A549 (cell line): ENCODE data around the gene TFPI2. TPM values are rescaled to one million over a fixed set of nuclear protein-coding genes. Genes with fewer than 3 reads are reported as not detected.

ENCODE experiments used
- ATAC-seq, 2 experiments: fragments of 200-7000 bp in 1 of 2; fragments of >200 bp in 1 of 2; cut with Nextera tagmentation in 1 of 2; cut with Tn5 transposase in 1 of 2; 3 replicates each; pipeline versions ENCODE4 v1.8.0 to v1.9.1; 2018 to 2020; ENCODE audit warnings: mild to moderate bottlenecking in 1 of 2, moderate library complexity in 1 of 2
- CTCF ChIA-PET: fragments of 300-600 bp; sonication (Branson Sonifier 250); formaldehyde crosslinking; extraction: SDS; loops from one replicate; lab custom pipeline; 2021; ENCODE audit warnings: antibody characterized with exemption, inconsistent platforms; lab: Yijun Ruan, JAX
- POLR2A ChIA-PET: fragments of 350-600 bp; formaldehyde crosslinking; extraction: SDS; loops from one replicate; lab custom pipeline; 2021; ENCODE audit warnings: antibody characterized with exemption, inconsistent platforms; lab: Yijun Ruan, JAX
- DNase-seq, 2 experiments: peaks; one replicate each; pipeline versions ENCODE4 v3.0.0 to v3.0.0-alpha.2; 2011 to 2016; ENCODE audit warnings: low read depth in 1 of 2, low spot score in 1 of 2
- FAIRE-seq: peaks from 2 replicates; lab custom pipeline; 2011; peaks lifted over from hg19 to GRCh38; lab: Jason Lieb, UNC
- H3K27ac ChIP-seq, 2 experiments: fragments of >200 bp; sonication (Bioruptor Twin); formaldehyde crosslinking; 3 replicates each; pipeline ENCODE4 v1.5.1; 2016 to 2017
- H3K4me1 ChIP-seq: fragments of >200 bp; sonication (Bioruptor Twin); formaldehyde crosslinking; 3 replicates; pipeline ENCODE4 v1.6.1; 2016
- H3K4me2 ChIP-seq: fragments of >200 bp; sonication (Bioruptor Twin); formaldehyde crosslinking; 3 replicates; pipeline ENCODE4 v1.6.1; 2016
- H3K4me3 ChIP-seq: fragments of >200 bp; sonication (Bioruptor Twin); formaldehyde crosslinking; 3 replicates; pipeline ENCODE4 v1.5.1; 2016
- H3K9me3 ChIP-seq: fragments of >200 bp; sonication (Bioruptor Twin); formaldehyde crosslinking; 3 replicates; pipeline ENCODE4 v1.6.1; 2016
- BHLHE40 ChIP-seq: IDR thresholded peaks from 2 replicates; pipeline ENCODE4 v1.6.1; 2012; ENCODE audit warnings: low read depth, low read length, inconsistent platforms
- CBX2 ChIP-seq: fragments of 200-600 bp; sonication (generic); IDR thresholded peaks from 2 replicates; pipeline ENCODE4 v1.6.1; 2016; ENCODE audit warnings: low read depth, mild to moderate bottlenecking, borderline replicate concordance
- CBX8 ChIP-seq: fragments of 200-600 bp; sonication (generic); IDR thresholded peaks from 2 replicates; pipeline ENCODE4 v1.6.1; 2016
- CEBPB ChIP-seq, 2 experiments: fragments of >200 bp in 1 of 2; sonication (Bioruptor Twin) in 1 of 2; formaldehyde crosslinking in 1 of 2; IDR thresholded peaks; 2 replicates each; pipeline ENCODE4 v1.6.1; 2012 to 2016
- CHD4 ChIP-seq: fragments of 200-600 bp; sonication (generic); IDR thresholded peaks from 2 replicates; pipeline ENCODE4 v1.6.1; 2016; ENCODE audit warnings: antibody characterized with exemption, mild to moderate bottlenecking, borderline replicate concordance
- E2F6 ChIP-seq: IDR thresholded peaks from 2 replicates; pipeline ENCODE4 v1.6.1; 2012; ENCODE audit warnings: low read depth, borderline replicate concordance
- EHMT2 ChIP-seq: fragments of 200-600 bp; sonication (generic); IDR thresholded peaks from 2 replicates; pipeline ENCODE4 v1.6.1; 2016; ENCODE audit warnings: antibody characterized with exemption, low read depth, mild to moderate bottlenecking, moderate library complexity
- EP300 ChIP-seq, 2 experiments: fragments of >200 bp; sonication (Bioruptor Twin); formaldehyde crosslinking; IDR thresholded peaks; 2 replicates in 1 of 2; 3 replicates in 1 of 2; pipeline ENCODE4 v1.6.1; 2016 to 2017
- FOSB ChIP-seq: fragments of 250-450 bp; sonication (Bioruptor Pico); IDR thresholded peaks from 2 replicates; pipeline ENCODE4 v1.5.0; 2020; ENCODE audit warnings: mild to moderate bottlenecking, moderate library complexity
- FOSL2 ChIP-seq, 2 experiments: fragments of 450-650 bp in 1 of 2; fragments of >200 bp in 1 of 2; sonication (Bioruptor Twin) in 1 of 2; formaldehyde crosslinking; IDR thresholded peaks; 2 replicates each; pipeline versions ENCODE4 v1.5.0 to v1.6.1; 2016 to 2020; ENCODE audit warnings: mild to moderate bottlenecking in 1 of 2, moderate library complexity in 1 of 2
- GATA3 ChIP-seq: IDR thresholded peaks from 2 replicates; pipeline ENCODE4 v1.6.1; 2012; ENCODE audit warnings: borderline replicate concordance
- HDAC2 ChIP-seq: fragments of 200-600 bp; sonication (generic); IDR thresholded peaks from 2 replicates; pipeline ENCODE4 v1.6.1; 2016
- HES2 ChIP-seq: fragments of >200 bp; sonication (Bioruptor Twin); formaldehyde crosslinking; IDR thresholded peaks from 2 replicates; pipeline ENCODE4 v1.6.1; 2016
- HOXA7 ChIP-seq: fragments of 250-450 bp; sonication (Bioruptor Pico); IDR thresholded peaks from 2 replicates; pipeline ENCODE4 v1.5.0; 2020; ENCODE audit warnings: mild to moderate bottlenecking, moderate library complexity
- HOXB13 ChIP-seq: fragments of 250-450 bp; sonication (Bioruptor Pico); IDR thresholded peaks from 2 replicates; pipeline ENCODE4 v1.5.0; 2020; ENCODE audit warnings: low read depth, mild to moderate bottlenecking, moderate library complexity
- JUN ChIP-seq, 2 experiments: fragments of >200 bp; sonication (Bioruptor Twin); formaldehyde crosslinking; IDR thresholded peaks; 2 replicates in 1 of 2; 3 replicates in 1 of 2; pipeline ENCODE4 v1.6.1; 2016 to 2017
- JUNB ChIP-seq: fragments of >200 bp; sonication (Bioruptor Twin); formaldehyde crosslinking; IDR thresholded peaks from 2 replicates; pipeline ENCODE4 v1.6.1; 2016
- KDM1A ChIP-seq: fragments of 200-600 bp; sonication (generic); IDR thresholded peaks from 2 replicates; pipeline ENCODE4 v1.6.1; 2016; ENCODE audit warnings: low read depth, mild to moderate bottlenecking
- KDM5A ChIP-seq: fragments of 200-600 bp; sonication (generic); IDR thresholded peaks from 2 replicates; pipeline ENCODE4 v1.6.1; 2016; ENCODE audit warnings: antibody characterized with exemption, mild to moderate bottlenecking
- MYC ChIP-seq: IDR thresholded peaks from 2 replicates; pipeline ENCODE4 v1.6.1; 2012; ENCODE audit warnings: mild to moderate bottlenecking, inconsistent platforms, low read length, improper control_type of control experiment, borderline replicate concordance
- NPAS2 ChIP-seq: fragments of 250-450 bp; sonication (Bioruptor Pico); IDR thresholded peaks from 2 replicates; pipeline ENCODE4 v1.8.0; 2022; ENCODE audit warnings: mild to moderate bottlenecking, moderate library complexity, borderline replicate concordance
- NR3C1 ChIP-seq: fragments of >200 bp; sonication (Bioruptor Twin); formaldehyde crosslinking; IDR thresholded peaks from 3 replicates; pipeline ENCODE4 v1.6.1; 2017
- PHF8 ChIP-seq: fragments of 200-600 bp; sonication (generic); IDR thresholded peaks from 2 replicates; pipeline ENCODE4 v1.6.1; 2016; ENCODE audit warnings: low read depth, mild to moderate bottlenecking, antibody characterized with exemption, moderate library complexity, borderline replicate concordance
- POLR2A ChIP-seq: IDR thresholded peaks from 2 replicates; pipeline ENCODE4 v1.6.1; 2012; ENCODE audit warnings: mild to moderate bottlenecking, low read length
- POLR2AphosphoS2 ChIP-seq: conservative IDR thresholded peaks from 2 replicates; pipeline ENCODE4 v1.6.1; 2012; ENCODE audit warnings: low read length, improper control_type of control experiment, inconsistent platforms
- RAD21 ChIP-seq, 2 experiments: fragments of >200 bp in 1 of 2; sonication (Bioruptor Twin) in 1 of 2; formaldehyde crosslinking in 1 of 2; IDR thresholded peaks in 1 of 2; conservative IDR thresholded peaks in 1 of 2; 2 replicates in 1 of 2; 3 replicates in 1 of 2; pipeline ENCODE4 v1.6.1; 2012 to 2018; ENCODE audit warnings: inconsistent platforms in 1 of 2
- RARB ChIP-seq: fragments of 250-450 bp; sonication (Bioruptor Pico); IDR thresholded peaks from 2 replicates; pipeline ENCODE4 v1.8.0; 2021; ENCODE audit warnings: mild to moderate bottlenecking, moderate library complexity
- RCOR1 ChIP-seq: fragments of 150-350 bp; IDR thresholded peaks from 2 replicates; pipeline ENCODE4 v1.6.1; 2014; ENCODE audit warnings: antibody characterized with exemption, low read length, low read depth
- RFX5 ChIP-seq: fragments of 450-650 bp; IDR thresholded peaks from 2 replicates; pipeline ENCODE4 v1.7.1; 2014; ENCODE audit warnings: antibody characterized with exemption, mild to moderate bottlenecking, moderate library complexity
- SMC3 ChIP-seq: fragments of >200 bp; sonication (Bioruptor Twin); formaldehyde crosslinking; IDR thresholded peaks from 3 replicates; pipeline ENCODE4 v1.6.1; 2018; ENCODE audit warnings: inconsistent platforms
- SREBF2 ChIP-seq: fragments of 450-650 bp; IDR thresholded peaks from 2 replicates; pipeline ENCODE4 v1.6.1; 2014; ENCODE audit warnings: mild to moderate bottlenecking, moderate library complexity
- TFCP2L1 ChIP-seq: fragments of 250-450 bp; sonication (Bioruptor Pico); IDR thresholded peaks from 2 replicates; pipeline ENCODE4 v1.5.0; 2021; ENCODE audit warnings: mild to moderate bottlenecking
- TP53 ChIP-seq: fragments of 250-450 bp; sonication (Bioruptor Pico); IDR thresholded peaks from 2 replicates; pipeline ENCODE4 v1.5.0; 2021; ENCODE audit warnings: mild to moderate bottlenecking, moderate library complexity
- ZC3H11A ChIP-seq: fragments of 450-650 bp; IDR thresholded peaks from 2 replicates; pipeline ENCODE4 v1.6.1; 2014; ENCODE audit warnings: antibody characterized with exemption, mild to moderate bottlenecking
- ZNF302 ChIP-seq: fragments of 250-450 bp; sonication (Bioruptor Pico); IDR thresholded peaks from 2 replicates; pipeline ENCODE4 v1.9.0; 2021; ENCODE audit warnings: inconsistent platforms, mild to moderate bottlenecking, moderate library complexity
- WGBS: methylation state at CpG from one replicate; pipeline ENCODE4 v1.1.6; 2017; ENCODE audit errors: missing lambda C conversion rate; 5-methylcytosine and 5-hydroxymethylcytosine counted together
- polyA plus RNA-seq, 4 experiments: library from polyadenylated mRNA; depleted of rRNA in 3 of 4; stranded (reverse); fragments of >200 nt; fragmentation: RNase III in 1 of 4; extraction: RNeasy Plus Mini Kit Qiagen cat#74134 plus additional on column Dnase treatment in 1 of 4; gene quantifications; 2 replicates in 3 of 4; 3 replicates in 1 of 4; pipeline ENCODE4 v1.2.3, GENCODE V29; 2011 to 2017
- TF ChIP-seq, protein P1 (sequence below): fragments of 450-650 bp; IDR thresholded peaks from 2 replicates; pipeline ENCODE4 v1.6.1; 2014; ENCODE audit warnings: antibody characterized with exemption

Gene TFPI2
- polyA plus RNA-seq, 2 of the 4 experiments (the other 2 are of a cell fraction): 156 to 172 TPM

GRCh38 chr7:93877742-93878141, 12.8 kb downstream of the TFPI2 start:
- H3K27ac ChIP-seq: no peak overlapping the region
- CTCF ChIA-PET: no interaction called here
- DNase-seq: no peak
- H3K4me2 ChIP-seq: no peak overlapping the region
- H3K4me3 ChIP-seq: no peak overlapping the region
- 88% methylated on average over 3 of the region's 3 CpGs for WGBS
- H3K4me1 ChIP-seq: no peaks in the 10 kb centered on the region
- POLR2A ChIA-PET: no interaction called here
- no peak for FAIRE-seq
- no peak for ATAC-seq
- peaks cover 15% of the 10 kb centered on the region; the same call in 2 of the 3 replicates for H3K9me3 ChIP-seq
- TF ChIP-seq PHF8 (no peak), RAD21 (conservative IDR thresholded peaks at IDR 0.05 in 1 of 2, IDR thresholded peaks at IDR 0.05 in 1 of 2) (0 out of 5 replicates have a peak, but pooled peaks of 1 of the 2 experiments have one; percentile 10), KDM5A (no peak), EP300 (IDR thresholded peaks at IDR 0.05) (no peak), MYC (no peak), JUN (IDR thresholded peaks at IDR 0.05) (no peak), FOSB (CRISPR knock-in tag) (no peak)
- TF ChIP-seq, protein P1, sequence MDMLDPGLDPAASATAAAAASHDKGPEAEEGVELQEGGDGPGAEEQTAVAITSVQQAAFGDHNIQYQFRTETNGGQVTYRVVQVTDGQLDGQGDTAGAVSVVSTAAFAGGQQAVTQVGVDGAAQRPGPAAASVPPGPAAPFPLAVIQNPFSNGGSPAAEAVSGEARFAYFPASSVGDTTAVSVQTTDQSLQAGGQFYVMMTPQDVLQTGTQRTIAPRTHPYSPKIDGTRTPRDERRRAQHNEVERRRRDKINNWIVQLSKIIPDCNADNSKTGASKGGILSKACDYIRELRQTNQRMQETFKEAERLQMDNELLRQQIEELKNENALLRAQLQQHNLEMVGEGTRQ: no peak
- TF ChIP-seq, all 56 proteins: peak for 1

DNA sequence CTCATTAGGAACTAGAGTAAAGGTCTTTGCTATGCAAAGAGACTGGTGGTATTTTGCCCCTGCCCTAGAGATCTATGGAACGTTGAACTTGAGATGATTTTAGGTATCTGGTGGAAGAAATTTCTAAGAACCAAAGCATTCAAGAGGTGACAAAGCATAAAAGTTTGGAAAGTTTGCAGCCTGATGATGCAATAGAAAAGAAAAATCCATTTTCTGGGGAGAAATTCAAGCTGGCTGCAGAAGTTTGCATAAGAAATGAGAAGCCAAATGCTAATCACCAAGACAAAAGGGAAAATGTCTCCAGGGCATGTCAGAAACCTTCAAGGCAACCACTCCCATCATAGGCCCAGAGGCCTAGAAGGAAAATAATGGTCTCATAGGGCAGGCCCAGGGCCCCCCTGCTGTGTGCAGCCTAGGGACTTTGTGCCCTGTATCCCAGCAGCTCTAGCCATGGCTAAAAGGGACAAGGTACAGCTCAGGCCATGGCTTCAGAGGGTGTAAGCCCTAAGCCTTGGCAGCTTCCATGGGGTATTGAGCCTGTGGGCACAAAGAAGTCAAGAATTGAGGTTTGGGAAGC, 16.5 kb downstream of the TFPI2 start:
- no peaks in the 10 kb centered on the region for H3K4me1 ChIP-seq

DNA sequence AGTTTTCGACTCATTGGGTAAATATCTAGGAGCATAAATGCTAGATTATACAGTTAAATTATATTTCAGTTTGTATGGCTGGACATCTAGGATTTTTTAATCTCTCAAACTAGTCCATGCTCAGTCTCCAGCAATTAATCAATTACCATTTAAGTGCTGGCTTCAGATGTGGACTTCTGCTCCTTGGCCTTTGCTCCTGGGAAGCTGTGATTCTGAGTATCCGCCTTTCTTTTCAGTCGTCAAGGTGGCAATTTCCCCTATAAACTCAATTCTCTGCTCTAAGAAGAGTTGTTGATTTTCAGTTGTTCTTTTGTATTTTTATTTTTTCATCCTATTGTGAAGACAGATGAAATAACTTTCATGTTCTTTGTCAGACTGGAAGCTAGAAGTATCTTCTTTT, 23.7 kb downstream of the TFPI2 start:
- no peak overlapping the region for H3K4me2 ChIP-seq
- H3K4me3 ChIP-seq: no peak overlapping the region
- TF ChIP-seq MYC: no peak
- TF ChIP-seq CBX2: no peak
- TF ChIP-seq BHLHE40: no peak
- TF ChIP-seq RFX5: no peak
- no peak for TF ChIP-seq POLR2AphosphoS2
- no peak for TF ChIP-seq RARB
- no peak for TF ChIP-seq TP53
- TF ChIP-seq TFCP2L1: no peak
- no peak for TF ChIP-seq CBX8
- TF ChIP-seq E2F6: no peak
- TF ChIP-seq KDM5A: no peak
- no peak for TF ChIP-seq POLR2A
- 91% methylated on average over 3 of the region's 3 CpGs for WGBS
- H3K27ac ChIP-seq: no peak overlapping the region
- no peaks in the 10 kb centered on the region for H3K4me1 ChIP-seq
- FAIRE-seq: no peak
- H3K9me3 ChIP-seq: no peaks in the 10 kb centered on the region
- ChIA-PET CTCF (no interaction called here), POLR2A (no interaction called here)
- DNase-seq: no peak
- ATAC-seq: no peak

More for the DNA sequence above, 16.5 kb downstream of the TFPI2 start:
- H3K9me3 ChIP-seq: peaks cover 6% of the 10 kb centered on the region; the same call in 1 of the 3 replicates
- 70% methylated on average over 1 of the region's 1 CpG for WGBS
- DNase-seq: no peak
- no peak overlapping the region for H3K27ac ChIP-seq
- H3K4me2 ChIP-seq: no peak overlapping the region
- no peak overlapping the region for H3K4me3 ChIP-seq
- CTCF ChIA-PET: no interaction called here
- FAIRE-seq: no peak
- no peak for ATAC-seq
- TF ChIP-seq HOXA7 (CRISPR knock-in tag): no peak
- TF ChIP-seq NR3C1: no peak
- no peak for TF ChIP-seq CHD4
- TF ChIP-seq HES2: no peak
- TF ChIP-seq RCOR1: no peak
- TF ChIP-seq HOXB13 (CRISPR knock-in tag): no peak
- TF ChIP-seq SREBF2: no peak
- TF ChIP-seq ZC3H11A: no peak
- TF ChIP-seq JUNB: no peak
- TF ChIP-seq KDM5A: no peak
- TF ChIP-seq NPAS2 (CRISPR knock-in tag): no peak
- TF ChIP-seq ZNF302 (CRISPR knock-in tag): no peak
- TF ChIP-seq KDM1A: no peak
- TF ChIP-seq EHMT2: no peak
- no peak for TF ChIP-seq CEBPB (IDR thresholded peaks at IDR 0.05)
- no peak for TF ChIP-seq FOSL2 (IDR thresholded peaks at IDR 0.05)
- no peak for TF ChIP-seq FOSL2 (CRISPR knock-in tag; IDR thresholded peaks at IDR 0.05)
- no peak for TF ChIP-seq SMC3
- no peak for TF ChIP-seq HDAC2
- no peak for TF ChIP-seq GATA3
- POLR2A ChIA-PET: no interaction called here
